HPDE6-E6E7 (cell line): ENCODE measurements around the gene DYNLT2.
A peak's percentile ranks its signal among the peaks of the same experiment; 100 is the strongest.
"Not testable (repeated sequence)": the region's sequence is repeated elsewhere in the genome, so short reads cannot be mapped to it uniquely, and the experiment has no call there.

Source experiments
- DNase-seq: peaks from one replicate; pipeline ENCODE4 v3.0.0; 2011; ENCODE audit warnings: missing footprints; ENCODE audit errors: extremely low spot score

DYNLT2 gene

GRCh38 chr6:169783971-169784820 lies 32.8 kb upstream of the DYNLT2 start:
- DNase-seq: no peak

GRCh38 chr6:169783401-169783800 lies 32.0 kb upstream of the DYNLT2 start:
- no peak for DNase-seq

GRCh38 chr6:169782966-169783365 lies 31.6 kb upstream of the DYNLT2 start:
- DNase-seq: no peak

GRCh38 chr6:169780571-169781091 lies 29.3 kb upstream of the DYNLT2 start:
- peak; percentile 26 for DNase-seq

- no peak for DNase-seq
Measured at GRCh38 chr6:169779896-169780295, 28.5 kb upstream of the DYNLT2 start.

- DNase-seq: peak; percentile 9
Measured at GRCh38 chr6:169779092-169779815, 27.9 kb upstream of the DYNLT2 start.

GRCh38 chr6:169778646-169779045 lies 27.3 kb upstream of the DYNLT2 start:
- DNase-seq: peak; percentile 76

GRCh38 chr6:169777896-169778295 lies 26.5 kb upstream of the DYNLT2 start:
- no peak for DNase-seq

- DNase-seq: no peak
Measured at GRCh38 chr6:169776379-169776778, 25.0 kb upstream of the DYNLT2 start.

GRCh38 chr6:169775321-169775720 lies 23.9 kb upstream of the DYNLT2 start:
- DNase-seq: no peak

GRCh38 chr6:169774347-169774746 lies 23.0 kb upstream of the DYNLT2 start:
- no peak for DNase-seq

- no peak for DNase-seq
Measured at GRCh38 chr6:169766921-169767736, 15.8 kb upstream of the DYNLT2 start.

- DNase-seq: no peak
Measured at GRCh38 chr6:169766232-169766631, 14.9 kb upstream of the DYNLT2 start.

GRCh38 chr6:169765789-169766188 lies 14.4 kb upstream of the DYNLT2 start:
- not testable (repeated sequence) for DNase-seq

- DNase-seq: no peak
Measured at GRCh38 chr6:169763881-169764280, 12.5 kb upstream of the DYNLT2 start.

GRCh38 chr6:169763308-169763707 lies 11.9 kb upstream of the DYNLT2 start:
- DNase-seq: no peak

- no peak for DNase-seq
Measured at GRCh38 chr6:169755162-169755561, 3.8 kb upstream of the DYNLT2 start.

- DNase-seq: no peak
Measured at GRCh38 chr6:169752074-169752623, 777 bp upstream of the DYNLT2 start.

GRCh38 chr6:169746556-169746955 lies 4.8 kb downstream of the DYNLT2 start:
- no peak for DNase-seq

GRCh38 chr6:169745405-169745804 lies 6.0 kb downstream of the DYNLT2 start:
- no peak for DNase-seq

GRCh38 chr6:169741344-169741743 lies 10.0 kb downstream of the DYNLT2 start:
- DNase-seq: no peak
